ENCODE results near the gene PSMD5.
A peak's percentile ranks its signal among the peaks of the same experiment; 100 is the strongest.

Gene PSMD5

DNA sequence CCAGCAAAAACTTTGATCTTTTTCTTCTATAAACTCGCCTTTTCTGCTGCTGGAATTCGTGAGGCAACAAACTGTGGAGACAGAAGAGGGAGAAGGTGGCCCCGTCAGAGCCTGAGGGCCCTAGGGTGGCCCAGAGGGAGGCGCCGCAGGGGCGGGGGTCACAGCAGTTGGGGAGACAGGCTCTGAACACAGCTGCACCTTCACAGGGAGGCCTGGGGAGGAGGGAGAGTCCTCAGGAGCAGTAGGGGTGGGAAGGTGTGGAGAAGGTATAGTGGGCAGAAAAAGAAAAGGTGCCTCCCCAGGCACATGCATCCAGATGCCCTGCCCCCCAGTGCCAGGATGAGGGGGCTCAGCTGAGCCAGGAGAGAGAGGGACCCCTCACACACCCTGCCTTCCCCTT, 19.2 kb upstream of the PSMD5 start:
- Histone ChIP-seq H3K4me3 (ENCODE audit: low read length, poor library complexity, severe bottlenecking) (no peak overlapping the region), H3F3A (ENCODE audit: low read depth) (no peaks in the 10 kb centered on the region), H2AFZ (ENCODE audit: low read length) (no peak overlapping the region), H3K9me2 (replicated peaks; ENCODE audit: low read depth, low read length) (no peaks in the 10 kb centered on the region), H3K79me2 (ENCODE audit: insufficient read depth, low read length) (peaks cover 32% of the 10 kb centered on the region; the same call in 1 of the 2 replicates), H3K9ac (ENCODE audit: low read depth, low read length, poor library complexity, severe bottlenecking) (no peak overlapping the region), H3K27me3 (ENCODE audit: insufficient read depth, low read length, poor library complexity, severe bottlenecking) (no peaks in the 10 kb centered on the region), H4K20me1 (ENCODE audit: insufficient read depth, low read length, poor library complexity, severe bottlenecking) (peaks cover 2% of the 10 kb centered on the region), H3K4me1 (ENCODE audit: insufficient read depth, low read length, poor library complexity, severe bottlenecking) (peaks cover 6% of the 10 kb centered on the region), H3K9me3 (ENCODE audit: insufficient read depth, low read depth, low read length) (no peaks in the 10 kb centered on the region), H3K4me2 (ENCODE audit: low read depth, low read length, poor library complexity, severe bottlenecking) (no peak overlapping the region), H3K36me3 (ENCODE audit: insufficient read depth, low read length) (peaks cover 95% of the 10 kb centered on the region)
- TF ChIP-seq, protein P1, sequence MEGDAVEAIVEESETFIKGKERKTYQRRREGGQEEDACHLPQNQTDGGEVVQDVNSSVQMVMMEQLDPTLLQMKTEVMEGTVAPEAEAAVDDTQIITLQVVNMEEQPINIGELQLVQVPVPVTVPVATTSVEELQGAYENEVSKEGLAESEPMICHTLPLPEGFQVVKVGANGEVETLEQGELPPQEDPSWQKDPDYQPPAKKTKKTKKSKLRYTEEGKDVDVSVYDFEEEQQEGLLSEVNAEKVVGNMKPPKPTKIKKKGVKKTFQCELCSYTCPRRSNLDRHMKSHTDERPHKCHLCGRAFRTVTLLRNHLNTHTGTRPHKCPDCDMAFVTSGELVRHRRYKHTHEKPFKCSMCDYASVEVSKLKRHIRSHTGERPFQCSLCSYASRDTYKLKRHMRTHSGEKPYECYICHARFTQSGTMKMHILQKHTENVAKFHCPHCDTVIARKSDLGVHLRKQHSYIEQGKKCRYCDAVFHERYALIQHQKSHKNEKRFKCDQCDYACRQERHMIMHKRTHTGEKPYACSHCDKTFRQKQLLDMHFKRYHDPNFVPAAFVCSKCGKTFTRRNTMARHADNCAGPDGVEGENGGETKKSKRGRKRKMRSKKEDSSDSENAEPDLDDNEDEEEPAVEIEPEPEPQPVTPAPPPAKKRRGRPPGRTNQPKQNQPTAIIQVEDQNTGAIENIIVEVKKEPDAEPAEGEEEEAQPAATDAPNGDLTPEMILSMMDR (conservative IDR thresholded peaks at IDR 0.05; ENCODE audit: low read length), result peak; percentile 14; the same call in 1 of the 2 replicates
- no peak for TF ChIP-seq EZH2phosphoT487 (IDR thresholded peaks at IDR 0.05; ENCODE audit: borderline replicate concordance)

DNA sequence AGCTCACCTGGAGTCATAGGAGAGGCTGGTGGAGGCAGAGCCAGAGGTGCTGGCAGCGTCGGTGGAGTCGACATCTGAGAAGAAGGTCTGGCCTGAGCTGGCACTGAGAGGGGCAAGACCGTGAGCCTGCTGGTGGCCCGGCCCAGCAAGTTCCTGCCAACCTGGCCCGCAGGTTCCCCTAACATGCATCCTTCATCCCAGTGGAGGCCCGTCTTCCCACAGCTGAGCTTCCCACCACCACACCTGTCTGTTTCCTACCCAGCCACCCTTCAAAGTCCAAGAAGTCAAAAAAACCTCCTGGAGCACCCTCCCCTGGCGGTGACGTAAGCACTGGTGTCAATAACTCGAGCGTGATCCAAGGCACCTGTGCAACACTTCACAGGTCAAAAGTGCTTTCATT, 17.4 kb upstream of the PSMD5 start:
- TF ChIP-seq, protein P1 (conservative IDR thresholded peaks at IDR 0.05; ENCODE audit: low read length), result no peak
- TF ChIP-seq EZH2phosphoT487 (IDR thresholded peaks at IDR 0.05; ENCODE audit: borderline replicate concordance), result no peak
- Histone ChIP-seq H2AFZ (ENCODE audit: low read length) (no peak overlapping the region), H4K20me1 (ENCODE audit: insufficient read depth, low read length, poor library complexity, severe bottlenecking) (no peaks in the 10 kb centered on the region), H3K4me1 (ENCODE audit: insufficient read depth, low read length, poor library complexity, severe bottlenecking) (no peaks in the 10 kb centered on the region), H3K36me3 (ENCODE audit: insufficient read depth, low read length) (peaks cover 84% of the 10 kb centered on the region), H3K9me2 (replicated peaks; ENCODE audit: low read depth, low read length) (no peaks in the 10 kb centered on the region), H3K4me3 (ENCODE audit: low read length, poor library complexity, severe bottlenecking) (no peak overlapping the region), H3F3A (ENCODE audit: low read depth) (no peaks in the 10 kb centered on the region), H3K27me3 (ENCODE audit: insufficient read depth, low read length, poor library complexity, severe bottlenecking) (no peaks in the 10 kb centered on the region), H3K4me2 (ENCODE audit: low read depth, low read length, poor library complexity, severe bottlenecking) (no peak overlapping the region), H3K79me2 (ENCODE audit: insufficient read depth, low read length) (peaks cover 15% of the 10 kb centered on the region; the same call in 1 of the 2 replicates), H3K9me3 (ENCODE audit: insufficient read depth, low read depth, low read length) (no peaks in the 10 kb centered on the region), H3K9ac (ENCODE audit: low read depth, low read length, poor library complexity, severe bottlenecking) (no peak overlapping the region)

DNA sequence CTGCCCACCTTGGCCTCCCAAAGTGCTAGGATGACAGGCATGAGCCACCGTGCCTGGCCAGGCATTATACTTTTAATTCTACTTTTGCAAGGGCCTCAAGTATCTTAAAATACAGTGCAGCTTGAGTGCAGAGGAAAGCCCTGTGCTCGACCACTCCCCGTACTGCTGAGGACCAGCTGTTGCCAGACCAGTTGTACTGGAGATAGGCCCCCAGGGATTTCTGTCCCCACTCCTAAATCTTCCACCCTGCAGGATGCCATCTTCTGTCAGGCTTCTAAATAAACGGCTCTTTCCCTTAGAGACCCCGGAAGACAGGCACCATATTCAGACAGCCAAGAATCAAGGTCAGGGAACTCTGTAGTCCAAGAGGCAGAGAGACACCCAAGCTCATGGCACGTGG, 16.6 kb upstream of the PSMD5 start:
- Histone ChIP-seq H3F3A (ENCODE audit: low read depth) (no peaks in the 10 kb centered on the region), H3K4me3 (ENCODE audit: low read length, poor library complexity, severe bottlenecking) (no peak overlapping the region), H3K4me2 (ENCODE audit: low read depth, low read length, poor library complexity, severe bottlenecking) (no peak overlapping the region), H3K27me3 (ENCODE audit: insufficient read depth, low read length, poor library complexity, severe bottlenecking) (no peaks in the 10 kb centered on the region), H4K20me1 (ENCODE audit: insufficient read depth, low read length, poor library complexity, severe bottlenecking) (no peaks in the 10 kb centered on the region), H3K36me3 (ENCODE audit: insufficient read depth, low read length) (peaks cover 81% of the 10 kb centered on the region), H3K4me1 (ENCODE audit: insufficient read depth, low read length, poor library complexity, severe bottlenecking) (no peaks in the 10 kb centered on the region), H3K9ac (ENCODE audit: low read depth, low read length, poor library complexity, severe bottlenecking) (no peak overlapping the region), H3K9me3 (ENCODE audit: insufficient read depth, low read depth, low read length) (no peaks in the 10 kb centered on the region), H2AFZ (ENCODE audit: low read length) (no peak overlapping the region), H3K9me2 (replicated peaks; ENCODE audit: low read depth, low read length) (no peaks in the 10 kb centered on the region), H3K79me2 (ENCODE audit: insufficient read depth, low read length) (peaks cover 14% of the 10 kb centered on the region; the same call in 1 of the 2 replicates)
- TF ChIP-seq, protein P1 (conservative IDR thresholded peaks at IDR 0.05; ENCODE audit: low read length), result no peak
- TF ChIP-seq EZH2phosphoT487 (IDR thresholded peaks at IDR 0.05; ENCODE audit: borderline replicate concordance), result no peak
